Measurements from ENCODE around the gene AGPAT4. TPM values are rescaled to one million over a fixed set of nuclear protein-coding genes. Genes with fewer than 3 reads are reported as not detected.

AGPAT4 gene
- total RNA-seq, 2 donors from 2014 or later, result 12.8 to 14.0 TPM

GRCh38 chr6:161153725-161154124, 120.1 kb downstream of the AGPAT4 start:
- no peak for DNase-seq (ENCODE audit: low spot score)
- intact Hi-C loops (cut with DNase I), result loop anchor here in 1 of 2 donors (5.0 kb wide), 1 partner anchor 219 kb away; no protein-coding TSS in a partner anchor

DNA sequence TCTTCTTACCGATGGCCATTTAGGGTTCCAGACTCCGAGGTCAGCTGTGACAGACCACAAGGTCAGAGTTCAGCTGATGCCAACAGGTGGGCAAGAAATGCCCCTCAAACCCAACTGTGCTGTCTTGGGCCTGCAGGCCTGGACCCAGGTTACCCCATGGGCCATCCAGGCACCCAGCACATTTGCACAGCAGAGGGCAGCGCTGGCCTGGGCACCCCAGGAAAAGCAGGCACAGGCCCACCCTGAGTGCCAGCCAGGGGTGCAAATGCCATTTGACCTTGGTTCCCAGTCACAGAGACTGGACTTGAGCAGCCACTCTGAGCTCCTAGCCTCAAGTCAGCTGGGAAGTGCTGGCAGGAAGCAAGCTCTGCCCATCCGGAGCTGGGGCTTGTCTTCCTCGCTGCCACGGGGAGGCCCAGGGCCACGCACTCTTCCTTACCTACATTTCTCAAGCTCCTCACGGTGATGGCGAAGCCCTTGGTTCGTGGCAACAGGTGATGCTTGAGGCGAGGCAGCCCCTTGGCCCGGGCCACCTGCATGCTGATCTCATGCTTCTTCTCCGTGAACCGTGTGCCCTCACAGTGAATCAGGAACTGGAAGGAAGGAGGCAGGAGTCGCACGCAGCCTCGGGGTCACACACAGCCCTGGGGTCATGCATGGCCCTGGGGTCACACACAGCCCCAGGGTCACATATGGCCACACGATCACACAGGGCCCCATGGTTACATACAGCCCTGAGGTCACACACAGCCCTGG, 120.8 kb downstream of the AGPAT4 start:
- intact Hi-C loops (cut with DNase I), result loop anchor here in 1 of 2 donors (5.0 kb wide), 1 partner anchor 219 kb away; no protein-coding TSS in a partner anchor
- no peak for DNase-seq (ENCODE audit: low spot score)

DNA sequence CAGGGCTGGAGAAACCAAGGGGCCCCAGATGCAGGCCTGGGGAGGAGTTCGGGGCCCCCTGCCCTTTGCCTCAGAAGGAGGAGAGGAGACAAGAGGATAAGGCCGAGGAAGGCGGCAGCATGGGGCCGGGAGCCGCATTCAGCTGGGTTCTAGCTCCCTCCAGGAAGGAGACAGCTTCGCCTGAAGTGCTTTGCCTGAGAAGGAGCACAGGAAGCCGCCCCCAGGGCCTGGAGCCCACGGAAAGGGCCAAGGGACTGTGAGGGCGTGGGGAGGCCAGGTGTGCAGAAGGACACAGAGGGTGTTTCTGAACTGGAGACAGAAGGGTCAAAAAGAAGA, 121.4 kb downstream of the AGPAT4 start:
- DNase-seq (ENCODE audit: low spot score), result no peak
- intact Hi-C loops (cut with DNase I), result loop anchor here in 1 of 2 donors (5.0 kb wide), 1 partner anchor 220 kb away; no protein-coding TSS in a partner anchor

- DNase-seq (ENCODE audit: low spot score), result no peak
- intact Hi-C loops (cut with DNase I), result loop anchor here in 1 of 2 donors (5.0 kb wide), 1 partner anchor 220 kb away; no protein-coding TSS in a partner anchor
Observed at GRCh38 chr6:161151660-161152526, 122.0 kb downstream of the AGPAT4 start.

DNA sequence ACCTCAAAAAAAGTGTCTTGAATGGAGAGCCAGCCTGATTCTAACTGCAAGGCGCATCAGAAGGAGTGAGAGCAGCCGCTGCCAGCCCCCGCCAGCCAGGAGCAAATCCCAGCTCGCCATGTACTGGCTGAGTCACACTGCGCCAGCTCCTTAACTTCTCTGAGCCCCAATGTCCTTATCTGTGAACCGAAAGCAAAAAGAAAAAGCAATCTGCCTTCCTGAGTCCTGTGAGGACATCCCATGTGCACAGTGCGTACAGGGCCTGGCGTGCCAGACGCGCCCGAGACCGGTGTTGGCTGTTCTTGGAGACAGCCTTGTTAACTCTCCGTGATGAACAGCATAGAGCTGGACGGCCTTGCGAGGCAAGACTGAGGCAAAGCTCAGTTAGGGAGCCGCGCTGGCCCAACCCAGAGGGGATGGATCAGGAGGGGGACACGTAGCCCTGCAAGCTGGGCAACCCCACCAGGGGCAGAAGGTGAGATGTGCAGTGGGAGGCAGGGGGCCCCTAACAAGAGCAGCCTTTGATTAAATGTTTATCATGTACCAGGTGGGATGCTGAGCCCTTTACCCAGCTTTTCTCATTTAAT, 122.7 kb downstream of the AGPAT4 start:
- intact Hi-C loops (cut with DNase I), result loop anchor here in 1 of 2 donors (5.0 kb wide), 1 partner anchor 221 kb away; no protein-coding TSS in a partner anchor
- no peak for DNase-seq (ENCODE audit: low spot score)

GRCh38 chr6:161150566-161150965, 123.3 kb downstream of the AGPAT4 start:
- DNase-seq (ENCODE audit: low spot score), result no peak
- intact Hi-C loops (cut with DNase I), result loop anchor here in 1 of 2 donors (5.0 kb wide), 1 partner anchor 222 kb away; no protein-coding TSS in a partner anchor

- intact Hi-C loops (cut with DNase I), result loop anchor here in 1 of 2 donors (5.0 kb wide), 1 partner anchor 222 kb away; no protein-coding TSS in a partner anchor
- DNase-seq (ENCODE audit: low spot score), result no peak
Observed at GRCh38 chr6:161150136-161150535, 123.7 kb downstream of the AGPAT4 start.

GRCh38 chr6:161143663-161144430, 130.0 kb downstream of the AGPAT4 start:
- intact Hi-C loops (cut with DNase I), result no loop called here
- DNase-seq (ENCODE audit: low spot score), result no peak

- intact Hi-C loops (cut with DNase I), result loop anchor here in 1 of 2 donors (1.0 kb wide), 1 partner anchor 21 kb away; no protein-coding TSS in a partner anchor
- no peak for DNase-seq (ENCODE audit: low spot score)
Observed at GRCh38 chr6:161142957-161143296, 130.9 kb downstream of the AGPAT4 start.

DNA sequence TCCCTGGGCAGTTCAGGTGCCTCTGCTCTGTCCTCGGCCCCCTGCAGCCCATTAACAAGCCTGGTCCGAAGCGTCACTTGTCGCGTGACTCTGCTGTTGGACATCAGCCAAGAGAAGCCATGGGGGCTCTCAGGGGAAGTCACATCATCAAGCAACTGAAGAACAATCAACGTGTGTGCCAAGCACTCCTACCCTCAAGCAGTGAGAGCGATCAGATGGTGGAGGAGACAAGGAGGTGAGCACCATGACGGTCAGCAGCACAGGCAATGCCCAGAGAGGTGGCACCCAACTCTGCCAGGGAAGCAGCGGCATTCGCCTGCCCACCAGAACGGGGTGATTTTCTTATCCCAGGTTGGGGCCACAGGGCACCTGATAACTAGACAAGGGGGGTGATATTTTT, 132.7 kb downstream of the AGPAT4 start:
- no peak for DNase-seq (ENCODE audit: low spot score)
- intact Hi-C loops (cut with DNase I), result no loop called here

DNA sequence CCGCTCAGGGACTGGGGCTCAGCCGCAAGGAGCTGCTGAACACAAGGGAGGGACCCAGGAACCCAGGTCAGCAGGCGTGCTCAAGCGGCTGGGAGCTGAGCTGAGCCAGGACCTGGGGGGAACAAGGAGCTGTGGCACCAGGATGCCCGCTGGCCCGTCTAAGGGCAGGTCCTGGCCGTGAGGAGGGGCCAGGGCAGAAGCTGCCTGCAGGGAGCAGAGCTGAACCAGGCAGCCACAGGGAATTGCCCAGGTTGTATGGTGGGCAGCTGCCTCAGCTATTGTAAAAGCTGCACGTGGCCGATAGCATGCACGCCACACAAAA, 133.3 kb downstream of the AGPAT4 start:
- no peak for DNase-seq (ENCODE audit: low spot score)
- intact Hi-C loops (cut with DNase I), result no loop called here

GRCh38 chr6:161139766-161140553, 133.9 kb downstream of the AGPAT4 start:
- no peak for DNase-seq (ENCODE audit: low spot score)
- intact Hi-C loops (cut with DNase I), result loop anchor here in 1 of 2 donors (5.0 kb wide), 1 partner anchor 192 kb away; no protein-coding TSS in a partner anchor

DNA sequence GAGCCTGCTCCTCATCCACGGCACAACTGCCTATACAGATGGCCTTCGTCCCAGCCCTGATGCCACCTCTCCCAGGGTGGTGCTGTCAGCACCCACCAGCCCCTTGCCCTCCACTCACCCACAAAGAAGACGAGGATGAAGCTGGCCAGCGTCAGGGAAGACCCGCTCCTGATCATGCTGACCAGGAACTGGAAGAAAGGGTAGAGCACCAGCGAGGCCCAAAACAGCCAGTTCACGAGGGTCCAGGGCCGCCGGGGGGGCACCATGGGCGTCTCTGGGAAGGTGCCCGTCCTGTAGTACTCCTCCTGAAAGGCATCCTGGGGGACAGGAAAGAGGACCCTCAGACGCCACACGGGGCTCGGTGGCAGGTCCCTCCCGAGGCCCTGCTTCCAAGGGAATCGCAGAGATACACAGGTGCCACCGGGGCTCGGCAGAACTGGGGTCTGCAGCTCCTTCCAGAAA, 134.5 kb downstream of the AGPAT4 start:
- intact Hi-C loops (cut with DNase I), result loop anchor here in 1 of 2 donors (5.0 kb wide), 1 partner anchor 193 kb away; no protein-coding TSS in a partner anchor
- DNase-seq (ENCODE audit: low spot score), result no peak

DNA sequence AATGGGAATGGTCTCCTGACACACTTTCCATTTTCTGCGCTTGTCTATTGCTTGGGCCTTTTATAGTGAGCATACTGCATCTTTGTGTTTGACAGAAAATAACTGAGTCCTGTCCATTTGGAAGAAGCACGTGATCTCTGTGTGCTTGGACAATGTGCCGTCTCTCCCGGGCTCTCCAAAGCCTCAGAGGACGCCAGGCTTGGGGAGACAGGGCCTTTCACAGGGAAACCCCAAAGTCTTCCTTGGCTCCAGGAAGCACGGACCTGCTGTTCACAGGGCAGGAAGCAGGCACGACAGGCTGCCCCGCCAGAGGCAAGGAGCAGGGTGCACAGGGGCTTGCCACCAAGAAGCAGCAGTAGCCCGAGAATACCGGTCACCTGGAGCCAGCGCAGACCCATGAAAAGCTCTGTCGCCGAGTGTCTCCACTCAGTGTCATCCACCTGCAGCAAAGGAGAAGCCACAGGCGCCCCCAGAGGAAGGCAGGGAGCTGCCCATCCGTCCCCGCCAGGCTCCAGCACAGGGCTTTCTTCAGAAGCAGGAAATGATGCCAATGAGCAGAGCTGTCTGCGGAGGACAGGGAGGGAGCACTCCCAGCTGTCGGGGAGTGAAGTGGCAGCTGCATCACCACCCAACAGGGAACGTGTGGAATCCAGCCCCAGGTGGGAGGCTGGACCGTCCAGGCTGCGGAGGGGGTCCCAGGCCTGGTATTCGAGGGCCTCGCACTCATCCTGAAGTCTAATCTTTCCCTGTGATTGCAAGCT, 135.1 kb downstream of the AGPAT4 start:
- no peak for DNase-seq (ENCODE audit: low spot score)
- intact Hi-C loops (cut with DNase I), result loop anchor here in 1 of 2 donors (5.0 kb wide), 1 partner anchor 194 kb away; no protein-coding TSS in a partner anchor

DNA sequence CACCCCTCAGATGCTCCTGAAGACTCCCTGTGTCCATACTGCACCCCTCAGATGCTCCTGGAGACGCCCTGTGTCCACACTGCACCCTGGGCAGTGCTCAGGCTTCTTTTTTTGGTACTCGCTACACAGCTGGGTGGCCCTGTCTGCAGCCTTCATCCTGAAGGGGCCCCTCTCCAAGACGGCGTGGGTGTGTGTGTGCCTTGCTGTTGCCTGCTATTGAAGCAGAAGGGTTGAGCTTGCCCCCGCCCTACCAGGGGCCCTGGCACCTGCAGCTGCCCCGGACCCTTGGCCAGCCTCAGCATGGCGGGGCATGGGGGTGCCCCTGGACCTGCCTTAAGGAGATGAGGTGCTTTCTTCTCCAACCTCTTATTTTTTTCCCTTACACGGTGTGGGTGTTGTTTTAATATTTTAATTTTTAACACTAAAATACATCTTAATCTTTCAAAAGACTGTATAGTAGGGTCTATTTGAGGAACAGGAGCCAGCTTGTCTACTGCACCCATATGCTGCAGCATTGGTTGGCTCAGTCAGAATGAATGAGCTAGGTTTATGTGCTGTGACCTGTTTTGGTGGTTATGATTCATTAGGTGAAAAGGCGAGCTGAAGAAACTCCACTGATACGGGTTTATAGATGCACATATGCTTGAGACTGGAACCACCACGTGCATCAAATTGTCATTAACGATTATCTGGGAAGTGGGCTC, 135.9 kb downstream of the AGPAT4 start:
- DNase-seq (ENCODE audit: low spot score), result no peak

DNA sequence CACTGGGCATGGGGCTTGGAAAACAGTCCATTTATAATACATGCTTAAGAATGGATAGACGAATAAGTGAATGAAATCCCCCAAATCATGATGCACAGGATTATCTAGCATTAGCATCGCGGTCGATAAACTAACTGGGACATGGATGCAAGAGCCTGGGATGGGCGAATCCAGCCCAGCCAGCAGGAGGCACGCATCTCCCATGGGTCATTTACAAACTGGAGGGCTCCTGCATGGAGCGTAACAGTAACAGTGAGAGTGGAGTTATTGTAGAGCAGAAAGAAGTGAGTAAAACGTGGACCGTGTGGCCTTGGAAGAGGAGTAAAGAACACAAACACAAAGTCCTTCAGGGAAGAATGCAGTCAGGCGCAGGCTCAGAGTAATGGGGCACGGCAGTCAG, 136.5 kb downstream of the AGPAT4 start:
- no peak for DNase-seq (ENCODE audit: low spot score)
- intact Hi-C loops (cut with DNase I), result loop anchor here in 1 of 2 donors (5.0 kb wide), 1 partner anchor 195 kb away; no protein-coding TSS in a partner anchor

More for the DNA sequence above, 135.9 kb downstream of the AGPAT4 start:
- intact Hi-C loops (cut with DNase I), result loop anchor here in 1 of 2 donors (5.0 kb wide), 1 partner anchor 194 kb away; no protein-coding TSS in a partner anchor
